ENCODE results near the gene SLC25A41. TPM values are rescaled to one million over a fixed set of nuclear protein-coding genes. Genes with fewer than 3 reads are reported as not detected.

SLC25A41 gene
- total RNA-seq, 3 donors from 2014 or later: 0.32 to 1.4 (median 0.43) TPM

GRCh38 chr19:6413721-6414643 is 19.6 kb downstream of the SLC25A41 start:
- intact Hi-C loops (cut with DNase I, micrococcal nuclease): no loop called here
- Histone ChIP-seq H3K9me3 (no peaks in the 10 kb centered on the region), H3K36me3 (ENCODE audit: low read depth) (peaks cover 25% of the 10 kb centered on the region), H3K4me3 (no peak overlapping the region), H3K4me1 (ENCODE audit: low read depth) (no peaks in the 10 kb centered on the region)
- ATAC-seq (no peak), DNase-seq (no peak)
- TF ChIP-seq, protein P1, sequence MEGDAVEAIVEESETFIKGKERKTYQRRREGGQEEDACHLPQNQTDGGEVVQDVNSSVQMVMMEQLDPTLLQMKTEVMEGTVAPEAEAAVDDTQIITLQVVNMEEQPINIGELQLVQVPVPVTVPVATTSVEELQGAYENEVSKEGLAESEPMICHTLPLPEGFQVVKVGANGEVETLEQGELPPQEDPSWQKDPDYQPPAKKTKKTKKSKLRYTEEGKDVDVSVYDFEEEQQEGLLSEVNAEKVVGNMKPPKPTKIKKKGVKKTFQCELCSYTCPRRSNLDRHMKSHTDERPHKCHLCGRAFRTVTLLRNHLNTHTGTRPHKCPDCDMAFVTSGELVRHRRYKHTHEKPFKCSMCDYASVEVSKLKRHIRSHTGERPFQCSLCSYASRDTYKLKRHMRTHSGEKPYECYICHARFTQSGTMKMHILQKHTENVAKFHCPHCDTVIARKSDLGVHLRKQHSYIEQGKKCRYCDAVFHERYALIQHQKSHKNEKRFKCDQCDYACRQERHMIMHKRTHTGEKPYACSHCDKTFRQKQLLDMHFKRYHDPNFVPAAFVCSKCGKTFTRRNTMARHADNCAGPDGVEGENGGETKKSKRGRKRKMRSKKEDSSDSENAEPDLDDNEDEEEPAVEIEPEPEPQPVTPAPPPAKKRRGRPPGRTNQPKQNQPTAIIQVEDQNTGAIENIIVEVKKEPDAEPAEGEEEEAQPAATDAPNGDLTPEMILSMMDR (IDR thresholded peaks at IDR 0.05): no peak

GRCh38 chr19:6413291-6413690 is 20.3 kb downstream of the SLC25A41 start:
- no peak overlapping the region for H3K4me3 ChIP-seq
- TF ChIP-seq, protein P1 (IDR thresholded peaks at IDR 0.05): no peak
- ATAC-seq (no peak), DNase-seq (no peak)
- H3K36me3 ChIP-seq (ENCODE audit: low read depth): peaks cover 25% of the 10 kb centered on the region
- no peaks in the 10 kb centered on the region for H3K9me3 ChIP-seq
- intact Hi-C loops (cut with DNase I, micrococcal nuclease): no loop called here
- H3K4me1 ChIP-seq (ENCODE audit: low read depth): no peaks in the 10 kb centered on the region

- intact Hi-C loops (cut with DNase I, micrococcal nuclease): no loop called here
- Histone ChIP-seq H3K4me1 (ENCODE audit: low read depth) (no peaks in the 10 kb centered on the region), H3K9me3 (no peaks in the 10 kb centered on the region), H3K36me3 (ENCODE audit: low read depth) (peaks cover 22% of the 10 kb centered on the region), H3K4me3 (no peak overlapping the region)
- DNase-seq (peak in 2 of 3 donors; percentile 79 to 80), ATAC-seq (peak; percentile 94)
- TF ChIP-seq, protein P1 (IDR thresholded peaks at IDR 0.05): peak; percentile 66
Measured at GRCh38 chr19:6412447-6413091, 21.0 kb downstream of the SLC25A41 start.

DNA sequence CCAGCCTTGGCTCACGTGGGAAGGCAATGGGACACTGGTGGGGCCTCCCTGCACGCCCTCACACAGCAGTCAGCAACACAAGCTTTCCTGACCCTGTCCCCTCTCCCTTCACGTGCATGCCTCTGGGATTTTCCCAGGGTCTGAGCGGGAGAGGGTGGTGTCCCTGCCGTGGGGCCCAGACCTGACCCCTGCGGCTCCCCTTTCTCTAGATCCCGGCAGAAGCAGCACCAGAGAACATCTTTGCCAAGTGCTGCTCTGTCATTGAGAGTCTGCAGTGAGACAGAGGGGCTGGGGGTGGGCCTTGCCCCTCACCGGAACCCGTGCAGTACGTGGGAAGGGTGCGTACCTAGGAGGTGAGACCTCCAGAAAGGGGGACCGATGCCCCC is 21.5 kb downstream of the SLC25A41 start:
- DNase-seq (no peak), ATAC-seq (peak; percentile 12)
- TF ChIP-seq, protein P1 (IDR thresholded peaks at IDR 0.05): no peak
- Histone ChIP-seq H3K4me1 (ENCODE audit: low read depth) (no peaks in the 10 kb centered on the region), H3K4me3 (no peak overlapping the region), H3K36me3 (ENCODE audit: low read depth) (peaks cover 16% of the 10 kb centered on the region), H3K9me3 (no peaks in the 10 kb centered on the region)
- intact Hi-C loops (cut with DNase I, micrococcal nuclease): no loop called here

- intact Hi-C loops (cut with DNase I, micrococcal nuclease): no loop called here
- TF ChIP-seq, protein P1 (IDR thresholded peaks at IDR 0.05): no peak
- DNase-seq (no peak), ATAC-seq (no peak)
- Histone ChIP-seq H3K4me1 (ENCODE audit: low read depth) (no peaks in the 10 kb centered on the region), H3K4me3 (no peak overlapping the region), H3K36me3 (ENCODE audit: low read depth) (no peaks in the 10 kb centered on the region), H3K9me3 (no peaks in the 10 kb centered on the region)
Measured at GRCh38 chr19:6409346-6409745, 24.2 kb downstream of the SLC25A41 start.

Data from mucosa of descending colon (tissue), 3 donors.